Glutamatergic neuron (in vitro differentiated cells): ENCODE results near the gene OTUB2. TPM values are rescaled to one million over a fixed set of nuclear protein-coding genes. Genes with fewer than 3 reads are reported as not detected.
A peak's percentile ranks its signal among the peaks of the same experiment; 100 is the strongest.

Experiments
- DNase-seq: peaks from one replicate; pipeline ENCODE4 v3.0.0; 2022
- H3K27ac Mint-ChIP-seq: one replicate; pipeline ENCODE4 v1.8.0; 2020; ENCODE audit warnings: mild to moderate bottlenecking, mixed read lengths, inconsistent platforms; ENCODE audit not compliant: unreplicated experiment
- H3K27me3 Mint-ChIP-seq: one replicate; pipeline ENCODE4 v1.8.0; 2020; ENCODE audit warnings: mild to moderate bottlenecking, moderate library complexity, mixed read lengths, inconsistent platforms; ENCODE audit not compliant: unreplicated experiment
- H3K36me3 Mint-ChIP-seq: one replicate; pipeline ENCODE4 v1.8.0; 2020; ENCODE audit warnings: mild to moderate bottlenecking, mixed read lengths, inconsistent platforms; ENCODE audit not compliant: unreplicated experiment
- H3K4me1 Mint-ChIP-seq: one replicate; pipeline ENCODE4 v1.8.0; 2020; ENCODE audit warnings: mild to moderate bottlenecking, low read depth, mixed read lengths, inconsistent platforms; ENCODE audit not compliant: unreplicated experiment
- H3K4me3 Mint-ChIP-seq: one replicate; pipeline ENCODE4 v1.8.0; 2020; ENCODE audit warnings: mild to moderate bottlenecking, mixed read lengths, inconsistent platforms; ENCODE audit not compliant: unreplicated experiment
- H3K9me3 Mint-ChIP-seq: one replicate; pipeline ENCODE4 v1.8.0; 2020; ENCODE audit warnings: mild to moderate bottlenecking, moderate library complexity, mixed read lengths, inconsistent platforms; ENCODE audit not compliant: unreplicated experiment
- CTCF ChIP-seq: fragments of 200-600 bp; sonication (generic); IDR thresholded peaks from one replicate; pipeline ENCODE4 v1.5.0; 2021; ENCODE audit not compliant: partially characterized antibody, unreplicated experiment
- total RNA-seq: library from RNA; stranded (reverse); fragmentation: NEBNext Ultra II Directional; extraction: Animal tissue kit (Norgen Biotek cat#: 25700); gene quantifications from one replicate; pipeline ENCODE4 v1.2.1, GENCODE V29; 2021; ENCODE audit not compliant: unreplicated experiment

Gene OTUB2
- total RNA-seq, 1 donor from 2014 or later: 5.5 TPM

GRCh38 chr14:94074534-94074933 lies 48.4 kb downstream of the OTUB2 start:
- peaks cover 14% of the 10 kb centered on the region for H3K9me3 Mint-ChIP-seq
- TF ChIP-seq CTCF: no peak
- peak overlapping the region; percentile 43 for H3K27ac Mint-ChIP-seq

GRCh38 chr14:94075008-94075407 lies 48.9 kb downstream of the OTUB2 start:
- Mint-ChIP-seq H3K36me3 (peaks cover 42% of the 10 kb centered on the region), H3K4me1 (peaks cover 21% of the 10 kb centered on the region), H3K27ac (no peak overlapping the region), H3K9me3 (peaks cover 16% of the 10 kb centered on the region), H3K4me3 (no peak overlapping the region), H3K27me3 (peaks cover 3% of the 10 kb centered on the region)
- no peak for TF ChIP-seq CTCF
- DNase-seq: no peak

More at GRCh38 chr14:94074534-94074933, 48.4 kb downstream of the OTUB2 start:
- no peak for DNase-seq
- Mint-ChIP-seq H3K27me3 (peaks cover 3% of the 10 kb centered on the region), H3K4me3 (no peak overlapping the region), H3K36me3 (peaks cover 40% of the 10 kb centered on the region), H3K4me1 (peaks cover 17% of the 10 kb centered on the region)

- DNase-seq: no peak
- H3K27me3 Mint-ChIP-seq: peaks cover 9% of the 10 kb centered on the region
- peak overlapping the region; percentile 100 for H3K4me3 Mint-ChIP-seq
- peaks cover 24% of the 10 kb centered on the region for H3K4me1 Mint-ChIP-seq
- peaks cover 18% of the 10 kb centered on the region for H3K9me3 Mint-ChIP-seq
- TF ChIP-seq CTCF: no peak
- peaks cover 33% of the 10 kb centered on the region for H3K36me3 Mint-ChIP-seq
- no peak overlapping the region for H3K27ac Mint-ChIP-seq
Measured at GRCh38 chr14:94077111-94077821, 51.1 kb downstream of the OTUB2 start.

GRCh38 chr14:94077823-94078222 lies 51.7 kb downstream of the OTUB2 start:
- DNase-seq: no peak
- peak overlapping the region; percentile 100 for H3K4me3 Mint-ChIP-seq
- H3K9me3 Mint-ChIP-seq: peaks cover 18% of the 10 kb centered on the region
- H3K27ac Mint-ChIP-seq: no peak overlapping the region
- TF ChIP-seq CTCF: no peak
- peaks cover 31% of the 10 kb centered on the region for H3K36me3 Mint-ChIP-seq
- H3K4me1 Mint-ChIP-seq: peaks cover 24% of the 10 kb centered on the region
- peaks cover 9% of the 10 kb centered on the region for H3K27me3 Mint-ChIP-seq

- TF ChIP-seq CTCF: no peak
- peak overlapping the region; percentile 98 for H3K27ac Mint-ChIP-seq
- peaks cover 24% of the 10 kb centered on the region for H3K4me1 Mint-ChIP-seq
- H3K4me3 Mint-ChIP-seq: peak overlapping the region; percentile 100
- H3K9me3 Mint-ChIP-seq: peaks cover 15% of the 10 kb centered on the region
- no peak for DNase-seq
- peaks cover 23% of the 10 kb centered on the region for H3K36me3 Mint-ChIP-seq
- H3K27me3 Mint-ChIP-seq: peaks cover 7% of the 10 kb centered on the region
Measured at GRCh38 chr14:94079891-94080620, 53.9 kb downstream of the OTUB2 start.
